Fibroblast of mammary gland (primary cell): ENCODE results near the gene NABP2.
A peak's percentile ranks its signal among the peaks of the same experiment; 100 is the strongest.

Experiments
- DNase-seq: peaks from one replicate; pipeline ENCODE4 v3.0.0-alpha.2; 2010; ENCODE audit warnings: low read depth
- H3K4me3 ChIP-seq: 2 replicates; pipeline ENCODE4 v1.5.1; 2011; ENCODE audit warnings: low read depth, mild to moderate bottlenecking, low read length, moderate library complexity; ENCODE audit not compliant: control insufficient read depth
- TF ChIP-seq, protein P1 (sequence below): conservative IDR thresholded peaks from 2 replicates; pipeline ENCODE4 v1.5.1; 2011; ENCODE audit warnings: low read depth, low read length, inconsistent platforms; ENCODE audit not compliant: control insufficient read depth, insufficient read depth

NABP2 gene

GRCh38 chr12:56198836-56199235 lies 25.3 kb upstream of the NABP2 start:
- H3K4me3 ChIP-seq: no peak overlapping the region
- DNase-seq: no peak
- TF ChIP-seq, protein P1, sequence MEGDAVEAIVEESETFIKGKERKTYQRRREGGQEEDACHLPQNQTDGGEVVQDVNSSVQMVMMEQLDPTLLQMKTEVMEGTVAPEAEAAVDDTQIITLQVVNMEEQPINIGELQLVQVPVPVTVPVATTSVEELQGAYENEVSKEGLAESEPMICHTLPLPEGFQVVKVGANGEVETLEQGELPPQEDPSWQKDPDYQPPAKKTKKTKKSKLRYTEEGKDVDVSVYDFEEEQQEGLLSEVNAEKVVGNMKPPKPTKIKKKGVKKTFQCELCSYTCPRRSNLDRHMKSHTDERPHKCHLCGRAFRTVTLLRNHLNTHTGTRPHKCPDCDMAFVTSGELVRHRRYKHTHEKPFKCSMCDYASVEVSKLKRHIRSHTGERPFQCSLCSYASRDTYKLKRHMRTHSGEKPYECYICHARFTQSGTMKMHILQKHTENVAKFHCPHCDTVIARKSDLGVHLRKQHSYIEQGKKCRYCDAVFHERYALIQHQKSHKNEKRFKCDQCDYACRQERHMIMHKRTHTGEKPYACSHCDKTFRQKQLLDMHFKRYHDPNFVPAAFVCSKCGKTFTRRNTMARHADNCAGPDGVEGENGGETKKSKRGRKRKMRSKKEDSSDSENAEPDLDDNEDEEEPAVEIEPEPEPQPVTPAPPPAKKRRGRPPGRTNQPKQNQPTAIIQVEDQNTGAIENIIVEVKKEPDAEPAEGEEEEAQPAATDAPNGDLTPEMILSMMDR: no peak

GRCh38 chr12:56202366-56202765 lies 21.8 kb upstream of the NABP2 start:
- TF ChIP-seq, protein P1: no peak
- no peak for DNase-seq
- no peak overlapping the region for H3K4me3 ChIP-seq

- no peak overlapping the region for H3K4me3 ChIP-seq
- DNase-seq: no peak
- TF ChIP-seq, protein P1: no peak
Observed at GRCh38 chr12:56202838-56203237, 21.3 kb upstream of the NABP2 start.

DNA sequence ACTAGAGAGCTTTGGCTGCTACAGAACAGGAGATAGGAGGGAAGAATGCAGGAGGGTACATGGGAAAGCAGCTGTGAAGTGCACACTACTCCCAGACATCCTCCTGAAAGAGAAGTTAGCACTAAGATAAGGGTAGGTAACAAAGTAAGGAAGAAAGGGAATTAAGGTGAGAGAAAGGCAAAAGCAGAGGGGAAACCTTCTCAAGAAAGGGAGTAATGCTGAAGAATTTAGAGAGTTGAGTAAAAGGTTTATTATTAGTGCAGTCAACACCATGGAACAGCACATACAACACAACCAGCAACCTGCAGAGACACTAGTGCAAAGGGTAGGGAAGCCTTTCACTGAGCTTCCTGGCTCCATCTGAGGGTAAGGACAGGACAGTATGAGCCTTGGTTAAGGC lies 19.9 kb upstream of the NABP2 start:
- TF ChIP-seq, protein P1: no peak
- H3K4me3 ChIP-seq: no peak overlapping the region
- DNase-seq: no peak

DNA sequence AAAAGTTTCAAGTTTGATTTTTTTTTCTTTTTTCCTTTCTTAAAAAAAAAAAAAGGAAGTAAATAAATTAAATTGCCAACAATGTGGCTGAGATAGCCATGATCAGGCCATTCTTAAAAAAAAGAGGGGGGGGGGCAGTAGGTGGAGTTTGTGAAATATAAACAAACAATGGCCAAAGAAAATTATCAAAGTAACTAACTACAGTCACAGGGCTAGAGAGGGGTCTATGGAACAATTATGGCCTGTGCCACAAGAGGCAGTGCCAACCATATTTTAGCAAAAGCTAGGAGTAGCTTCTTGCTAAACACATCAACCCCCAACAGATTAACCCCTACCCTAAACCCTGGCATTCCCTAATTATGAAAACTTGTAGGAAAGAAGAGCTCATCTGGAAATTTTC lies 18.7 kb upstream of the NABP2 start:
- TF ChIP-seq, protein P1: no peak
- H3K4me3 ChIP-seq: no peak overlapping the region
- DNase-seq: no peak

- TF ChIP-seq, protein P1: peak; percentile 77
- DNase-seq: peak; percentile 69
- H3K4me3 ChIP-seq: no peak overlapping the region
Observed at GRCh38 chr12:56206452-56207166, 17.5 kb upstream of the NABP2 start.
